IMR-90 (cell line): ENCODE measurements around the gene HLX. TPM values are rescaled to one million over a fixed set of nuclear protein-coding genes. Genes with fewer than 3 reads are reported as not detected.

Experiments used
- ATAC-seq: fragments of 200-7000 bp; cut with Tn5 transposase; 2 replicates; pipeline ENCODE4 v1.9.1; 2020; ENCODE audit warnings: low read depth, mild to moderate bottlenecking, moderate library complexity
- BruUV-seq: library from RNA; stranded (reverse); fragments of 400-500 nt; replicated peaks from 2 replicates; lab custom pipeline; 2021; lab: Mats Ljungman, UMichigan
- CTCF ChIA-PET: fragments of 300-600 bp; formaldehyde crosslinking; extraction: SDS; loops from one replicate; lab custom pipeline; 2021; ENCODE audit warnings: antibody characterized with exemption; lab: Yijun Ruan, JAX
- POLR2A ChIA-PET: fragments of 300-600 bp; sonication (Branson Sonifier 250); formaldehyde crosslinking; loops from one replicate; lab custom pipeline; 2022; ENCODE audit warnings: antibody characterized with exemption; ENCODE audit not compliant: unreplicated experiment; lab: Charles Lee
- DNase-seq: peaks from one replicate; pipeline ENCODE4 v3.0.0; 2013
- H2AFZ ChIP-seq: replicated peaks from 2 replicates; pipeline ENCODE3; 2013; ENCODE audit warnings: low read length, mild to moderate bottlenecking; ENCODE audit not compliant: poor library complexity
- H2AK5ac ChIP-seq: 2 replicates; pipeline ENCODE4 v1.6.1; 2013; ENCODE audit warnings: low read depth, low read length, inconsistent platforms
- H2AK9ac ChIP-seq: replicated peaks from 2 replicates; pipeline ENCODE3; 2013; ENCODE audit warnings: mild to moderate bottlenecking, low read depth, low read length, moderate library complexity; ENCODE audit not compliant: poor library complexity
- H2BK120ac ChIP-seq: 2 replicates; pipeline ENCODE4 v1.6.1; 2013; ENCODE audit warnings: low read depth, low read length, inconsistent platforms
- H2BK15ac ChIP-seq: 3 replicates; pipeline ENCODE4 v1.6.1; 2013; ENCODE audit warnings: low read depth, low read length, inconsistent platforms
- H2BK20ac ChIP-seq: 2 replicates; pipeline ENCODE4 v1.6.1; 2013; ENCODE audit warnings: low read depth, mild to moderate bottlenecking, inconsistent platforms, low read length, moderate library complexity
- H2BK5ac ChIP-seq: 2 replicates; pipeline ENCODE4 v1.6.1; 2013; ENCODE audit warnings: mild to moderate bottlenecking, low read depth, low read length, inconsistent platforms; ENCODE audit not compliant: poor library complexity, severe bottlenecking
- H3K14ac ChIP-seq: replicated peaks from 2 replicates; pipeline ENCODE4 v1.6.1; 2013; ENCODE audit warnings: low read depth, low read length, inconsistent platforms
- H3K18ac ChIP-seq: 2 replicates; pipeline ENCODE4 v1.6.1; 2013; ENCODE audit warnings: low read depth, low read length, control low read depth
- H3K23ac ChIP-seq: 2 replicates; pipeline ENCODE4 v1.6.1; 2013; ENCODE audit warnings: low read depth, low read length, inconsistent platforms
- H3K27ac ChIP-seq: 2 replicates; pipeline ENCODE4 v1.5.1; 2013; ENCODE audit warnings: mild to moderate bottlenecking, control low read depth, low read length; ENCODE audit not compliant: insufficient read depth
- H3K27me3 ChIP-seq: 2 replicates; pipeline ENCODE4 v1.6.1; 2013; ENCODE audit warnings: low read length; ENCODE audit not compliant: control insufficient read depth, insufficient read depth
- H3K36me3 ChIP-seq: 2 replicates; pipeline ENCODE4 v1.6.1; 2013; ENCODE audit warnings: low read length, mixed read lengths; ENCODE audit not compliant: control insufficient read depth, insufficient read depth
- H3K4ac ChIP-seq: 2 replicates; pipeline ENCODE4 v1.6.1; 2013; ENCODE audit warnings: low read depth, low read length, inconsistent platforms
- H3K4me1 ChIP-seq: 2 replicates; pipeline ENCODE4 v1.6.1; 2013; ENCODE audit warnings: low read length, mixed read lengths; ENCODE audit not compliant: control insufficient read depth, insufficient read depth
- H3K4me2 ChIP-seq: 2 replicates; pipeline ENCODE4 v1.6.1; 2013; ENCODE audit warnings: low read depth, mild to moderate bottlenecking, control low read depth, low read length, moderate library complexity
- H3K4me3 ChIP-seq: 2 replicates; pipeline ENCODE4 v1.5.1; 2013; ENCODE audit warnings: low read depth, mild to moderate bottlenecking, control low read depth, low read length, moderate library complexity; ENCODE audit not compliant: insufficient read depth
- H3K56ac ChIP-seq: 2 replicates; pipeline ENCODE4 v1.6.1; 2013; ENCODE audit warnings: low read length, inconsistent platforms; ENCODE audit not compliant: insufficient read depth; ENCODE audit errors: extremely low read depth
- H3K79me1 ChIP-seq, 2 experiments: 2 replicates each; pipeline ENCODE4 v1.6.1; 2013; ENCODE audit warnings: low read length in 2 of 2, inconsistent platforms in 1 of 2, low read depth in 1 of 2
- H3K9ac ChIP-seq: 2 replicates; pipeline ENCODE4 v1.6.1; 2013; ENCODE audit warnings: low read depth, low read length, control low read depth
- H3K9me1 ChIP-seq: 2 replicates; pipeline ENCODE4 v1.6.1; 2013; ENCODE audit warnings: low read length, inconsistent platforms; ENCODE audit not compliant: insufficient read depth
- H3K9me3 ChIP-seq: 2 replicates; pipeline ENCODE4 v1.6.1; 2013; ENCODE audit warnings: low read length; ENCODE audit not compliant: control insufficient read depth, insufficient read depth
- H4K20me1 ChIP-seq: 2 replicates; pipeline ENCODE4 v1.6.1; 2013; ENCODE audit warnings: low read length, inconsistent platforms; ENCODE audit not compliant: insufficient read depth
- H4K5ac ChIP-seq: 2 replicates; pipeline ENCODE4 v1.6.1; 2013; ENCODE audit warnings: mild to moderate bottlenecking, low read depth, low read length, control low read depth
- H4K8ac ChIP-seq, 2 experiments: 2 replicates each; pipeline ENCODE4 v1.6.1; 2013; ENCODE audit warnings: low read depth in 2 of 2, low read length in 2 of 2, control low read depth in 1 of 2, inconsistent platforms in 1 of 2
- H4K91ac ChIP-seq: 2 replicates; pipeline ENCODE4 v1.6.1; 2013; ENCODE audit warnings: low read depth, low read length, inconsistent platforms; ENCODE audit not compliant: insufficient read depth
- CEBPB ChIP-seq: IDR thresholded peaks from 2 replicates; pipeline ENCODE4 v1.6.1; 2012; ENCODE audit warnings: low read depth, low read length, improper control_type of control experiment
- RAD21 ChIP-seq: IDR thresholded peaks from 2 replicates; pipeline ENCODE4 v1.6.1; 2012; ENCODE audit warnings: low read length, improper control_type of control experiment
- WGBS, 2 experiments: methylation state at CpG; one replicate each; pipeline versions ENCODE4 v1.1.5 to v1.1.7; 2013; ENCODE audit warnings: missing lambda C conversion rate in 2 of 2; ENCODE audit not compliant: insufficient read length in 1 of 2; ENCODE audit errors: extremely low coverage in 2 of 2; 5-methylcytosine and 5-hydroxymethylcytosine counted together
- dilution Hi-C: fragments of 300-500 bp; cut with HindIII; formaldehyde crosslinking; loops from one replicate; pipeline ENCODE4 v1.14.3; 2018; ENCODE audit warnings: low sequenced_read_pairs; ENCODE audit not compliant: unreplicated experiment
- in situ Hi-C: fragments of 300-500 bp; cut with MboI; formaldehyde crosslinking; loops from 3 replicates; pipeline ENCODE4 v1.14.3; 2019; ENCODE audit warnings: low sequenced_read_pairs, inconsistent platforms, mixed read lengths
- intact Hi-C: fragments of 100-400 bp; cut with micrococcal nuclease; formaldehyde crosslinking; loops from 2 replicates; pipeline ENCODE4 v1.10.0; 2022
- polyA plus RNA-seq, 3 experiments: library from polyadenylated mRNA; depleted of rRNA; stranded (reverse); fragments of >200 nt; gene quantifications; 2 replicates each; pipeline ENCODE4 v1.2.3, GENCODE V29; 2012; ENCODE audit warnings: low replicate concordance in 1 of 3
- total RNA-seq: library from RNA; depleted of rRNA; stranded (reverse); fragments of >200 nt; gene quantifications from 2 replicates; pipeline ENCODE4 v1.2.3, GENCODE V29; 2012

HLX gene
- total and polyA plus RNA-seq, 2 of the 4 experiments (the other 2 are of a cell fraction) = 4.3 to 6.1 TPM

- no peaks in the 10 kb centered on the region for H3K9me1 ChIP-seq
- DNase-seq = no peak
- no peak overlapping the region for H3K18ac ChIP-seq
- no peak overlapping the region for H4K8ac ChIP-seq
- in situ Hi-C loops (no loop called here), dilution Hi-C loops (no loop called here), intact Hi-C loops (no loop called here)
- H3K4me2 ChIP-seq = no peak overlapping the region
- BruUV-seq = no TSS peak
- H3K4ac ChIP-seq = no peak overlapping the region
- H3K4me1 ChIP-seq = no peaks in the 10 kb centered on the region
- TF ChIP-seq CEBPB (no peak), RAD21 (no peak)
- no peaks in the 10 kb centered on the region for H3K79me1 ChIP-seq
- no peak overlapping the region for H3K56ac ChIP-seq
- H2BK5ac ChIP-seq = no peak overlapping the region
- no peak overlapping the region for H2AK5ac ChIP-seq
- peaks cover 3% of the 10 kb centered on the region for H3K27me3 ChIP-seq
- H4K5ac ChIP-seq = no peak overlapping the region
- H2AFZ ChIP-seq = no peak overlapping the region
- no peak overlapping the region for H3K4me3 ChIP-seq
- no peak overlapping the region for H3K14ac ChIP-seq
- H2BK15ac ChIP-seq = no peak overlapping the region
- ATAC-seq = no peak
- H4K20me1 ChIP-seq = no peaks in the 10 kb centered on the region
- WGBS, 2 experiments = no CpG with 5 or more reads among the region's 1 CpG
- H2AK9ac ChIP-seq = no peak overlapping the region
- H3K23ac ChIP-seq = no peak overlapping the region
- no peaks in the 10 kb centered on the region for H3K9me3 ChIP-seq
- POLR2A ChIA-PET = no interaction called here
- CTCF ChIA-PET = interaction anchor here (0.9 kb wide), 1 partner anchor 9 kb away, joined by 3 read pairs; no protein-coding TSS in a partner anchor
- H3K9ac ChIP-seq = no peak overlapping the region
- H2BK120ac ChIP-seq = no peak overlapping the region
- no peak overlapping the region for H2BK20ac ChIP-seq
- H4K91ac ChIP-seq = no peak overlapping the region
- H3K27ac ChIP-seq = no peak overlapping the region
- no peaks in the 10 kb centered on the region for H3K36me3 ChIP-seq
Measured at GRCh38 chr1:220928320-220928719, 49.1 kb downstream of the HLX start.
